ENCODE results near the gene RET.

The RET gene

DNA sequence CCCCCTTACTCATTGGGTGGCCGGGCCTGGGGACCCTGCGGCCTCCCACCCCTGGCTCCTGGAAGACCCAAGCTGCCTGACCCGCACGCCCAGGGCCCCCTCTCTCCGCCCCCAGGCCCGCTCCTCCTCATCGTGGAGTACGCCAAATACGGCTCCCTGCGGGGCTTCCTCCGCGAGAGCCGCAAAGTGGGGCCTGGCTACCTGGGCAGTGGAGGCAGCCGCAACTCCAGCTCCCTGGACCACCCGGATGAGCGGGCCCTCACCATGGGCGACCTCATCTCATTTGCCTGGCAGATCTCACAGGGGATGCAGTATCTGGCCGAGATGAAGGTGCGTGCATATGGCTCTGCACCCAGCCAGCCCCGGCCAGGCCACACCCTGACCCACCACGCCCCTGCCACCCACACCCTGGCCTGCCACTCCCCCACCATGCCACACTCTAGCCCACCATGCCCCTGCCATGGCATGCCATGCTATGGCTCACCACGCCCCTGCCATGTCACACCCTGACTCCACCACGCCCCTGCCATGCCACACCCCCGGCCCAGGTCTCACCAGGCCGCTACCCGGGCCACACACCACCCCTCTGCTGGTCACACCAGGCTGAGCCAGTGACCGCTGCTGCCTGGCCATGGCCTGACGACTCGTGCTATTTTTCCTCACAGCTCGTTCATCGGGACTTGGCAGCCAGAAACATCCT lies 42.7 kb downstream of the RET start:
- no peak overlapping the region for H3K4me3 ChIP-seq (ENCODE audit: low read length)
- H4K20me1 ChIP-seq (ENCODE audit: insufficient read depth, low read length): no peaks in the 10 kb centered on the region
- no peak overlapping the region for H3K27ac ChIP-seq (ENCODE audit: low read length)
- TF ChIP-seq CTCF (IDR thresholded peaks at IDR 0.05; ENCODE audit: low read depth, low read length) (no peak), EZH2phosphoT487 (IDR thresholded peaks at IDR 0.05; ENCODE audit: low read depth) (no peak)
- H3K36me3 ChIP-seq (replicated peaks; ENCODE audit: low read depth, low read length): no peaks in the 10 kb centered on the region
- peaks cover 21% of the 10 kb centered on the region for H3K4me1 ChIP-seq (ENCODE audit: low read length)
- H3K9ac ChIP-seq (ENCODE audit: low read length): no peak overlapping the region
- H3K79me2 ChIP-seq (ENCODE audit: low read length): no peaks in the 10 kb centered on the region
- H3K4me2 ChIP-seq (ENCODE audit: low read length): no peak overlapping the region
- no peak overlapping the region for H2AFZ ChIP-seq (ENCODE audit: low read depth, low read length)
- H3K9me3 ChIP-seq (ENCODE audit: insufficient read depth, low read length): no peaks in the 10 kb centered on the region
- H3K27me3 ChIP-seq (ENCODE audit: low read depth, low read length): no peaks in the 10 kb centered on the region

- Histone ChIP-seq H4K20me1 (ENCODE audit: insufficient read depth, low read length) (no peaks in the 10 kb centered on the region), H3K27ac (ENCODE audit: low read length) (peak overlapping the region; percentile 67), H3K27me3 (ENCODE audit: low read depth, low read length) (no peaks in the 10 kb centered on the region), H3K36me3 (replicated peaks; ENCODE audit: low read depth, low read length) (no peaks in the 10 kb centered on the region), H3K4me1 (ENCODE audit: low read length) (peaks cover 21% of the 10 kb centered on the region), H2AFZ (ENCODE audit: low read depth, low read length) (no peak overlapping the region; the same call in 1 of the 2 replicates), H3K4me2 (ENCODE audit: low read length) (peak overlapping the region; percentile 81), H3K4me3 (ENCODE audit: low read length) (peak overlapping the region; percentile 12; the same call in 1 of the 2 replicates), H3K9ac (ENCODE audit: low read length) (peak overlapping the region; percentile 59), H3K9me3 (ENCODE audit: insufficient read depth, low read length) (no peaks in the 10 kb centered on the region), H3K79me2 (ENCODE audit: low read length) (no peaks in the 10 kb centered on the region)
- TF ChIP-seq CTCF (IDR thresholded peaks at IDR 0.05; ENCODE audit: low read depth, low read length): no peak
- no peak for TF ChIP-seq EZH2phosphoT487 (IDR thresholded peaks at IDR 0.05; ENCODE audit: low read depth)
Measured at GRCh38 chr10:43120116-43120928, 43.5 kb downstream of the RET start.

- no peaks in the 10 kb centered on the region for H4K20me1 ChIP-seq (ENCODE audit: insufficient read depth, low read length)
- peak overlapping the region; percentile 81 for H3K4me2 ChIP-seq (ENCODE audit: low read length)
- H3K27ac ChIP-seq (ENCODE audit: low read length): peak overlapping the region; percentile 67
- no peaks in the 10 kb centered on the region for H3K9me3 ChIP-seq (ENCODE audit: insufficient read depth, low read length)
- H3K4me3 ChIP-seq (ENCODE audit: low read length): peak overlapping the region; percentile 12; the same call in 1 of the 2 replicates
- TF ChIP-seq EZH2phosphoT487 (IDR thresholded peaks at IDR 0.05; ENCODE audit: low read depth) (no peak), CTCF (IDR thresholded peaks at IDR 0.05; ENCODE audit: low read depth, low read length) (no peak)
- H3K36me3 ChIP-seq (replicated peaks; ENCODE audit: low read depth, low read length): no peaks in the 10 kb centered on the region
- no peaks in the 10 kb centered on the region for H3K79me2 ChIP-seq (ENCODE audit: low read length)
- H2AFZ ChIP-seq (ENCODE audit: low read depth, low read length): peak overlapping the region; percentile 31; the same call in 1 of the 2 replicates
- H3K4me1 ChIP-seq (ENCODE audit: low read length): peaks cover 21% of the 10 kb centered on the region
- H3K9ac ChIP-seq (ENCODE audit: low read length): peak overlapping the region; percentile 59
- H3K27me3 ChIP-seq (ENCODE audit: low read depth, low read length): no peaks in the 10 kb centered on the region
Measured at GRCh38 chr10:43120929-43121314, 44.1 kb downstream of the RET start.

GRCh38 chr10:43121444-43121843 lies 44.6 kb downstream of the RET start:
- no peaks in the 10 kb centered on the region for H3K9me3 ChIP-seq (ENCODE audit: insufficient read depth, low read length)
- no peaks in the 10 kb centered on the region for H3K27me3 ChIP-seq (ENCODE audit: low read depth, low read length)
- H3K4me2 ChIP-seq (ENCODE audit: low read length): peak overlapping the region; percentile 81
- 0 out of 2 replicates have a peak overlapping the region, but pooled peaks have one; percentile 31 for H2AFZ ChIP-seq (ENCODE audit: low read depth, low read length)
- H4K20me1 ChIP-seq (ENCODE audit: insufficient read depth, low read length): no peaks in the 10 kb centered on the region
- H3K27ac ChIP-seq (ENCODE audit: low read length): peak overlapping the region; percentile 67
- H3K4me1 ChIP-seq (ENCODE audit: low read length): peaks cover 22% of the 10 kb centered on the region
- H3K4me3 ChIP-seq (ENCODE audit: low read length): peak overlapping the region; percentile 12; the same call in 1 of the 2 replicates
- H3K79me2 ChIP-seq (ENCODE audit: low read length): no peaks in the 10 kb centered on the region
- H3K36me3 ChIP-seq (replicated peaks; ENCODE audit: low read depth, low read length): no peaks in the 10 kb centered on the region
- TF ChIP-seq CTCF (IDR thresholded peaks at IDR 0.05; ENCODE audit: low read depth, low read length) (no peak), EZH2phosphoT487 (IDR thresholded peaks at IDR 0.05; ENCODE audit: low read depth) (no peak)
- H3K9ac ChIP-seq (ENCODE audit: low read length): no peak overlapping the region

Measured in OCI-LY3 (cell line).